CD14-positive monocyte (primary cell): Measurements from ENCODE around the gene SLC4A7. TPM values are rescaled to one million over a fixed set of nuclear protein-coding genes. Genes with fewer than 3 reads are reported as not detected.

Source experiments
- DNase-seq, 3 donors: peaks; one replicate each; pipeline ENCODE4 v3.0.0-alpha.2; 2011 to 2022
- H2AFZ ChIP-seq: 2 replicates; pipeline ENCODE4 v1.6.0; 2012; ENCODE audit warnings: mild to moderate bottlenecking, low read depth, low read length, inconsistent platforms; ENCODE audit not compliant: insufficient read depth, poor library complexity, severe bottlenecking
- H3K27ac ChIP-seq, 2 donors: 1 replicate in 1 of 2; 2 replicates in 1 of 2; pipeline ENCODE4 v1.5.1; 2012 to 2013; ENCODE audit warnings: low read length in 2 of 2, control low read depth in 1 of 2, inconsistent platforms in 1 of 2, low read depth in 1 of 2, mild to moderate bottlenecking in 1 of 2
- H3K27me3 ChIP-seq, 2 donors: one replicate each; pipeline versions ENCODE4 v1.6.0 to v1.6.1; 2011 to 2013; ENCODE audit warnings: low read length in 2 of 2; ENCODE audit not compliant: control insufficient read depth in 2 of 2, insufficient read depth in 2 of 2
- H3K36me3 ChIP-seq, 2 donors: replicated peaks in 1 of 2; 1 replicate in 1 of 2; 2 replicates in 1 of 2; pipeline versions ENCODE4 v1.5.1 to v1.6.1; 2012 to 2013; ENCODE audit warnings: low read length in 2 of 2, control low read depth in 1 of 2, inconsistent platforms in 1 of 2, mild to moderate bottlenecking in 1 of 2; ENCODE audit not compliant: insufficient read depth in 2 of 2, control insufficient read depth in 1 of 2
- H3K4me1 ChIP-seq, 2 donors: 1 replicate in 1 of 2; 2 replicates in 1 of 2; pipeline versions ENCODE4 v1.5.1 to v1.6.1; 2012 to 2013; ENCODE audit warnings: low read length in 2 of 2, control low read depth in 1 of 2, inconsistent platforms in 1 of 2, mild to moderate bottlenecking in 1 of 2, moderate library complexity in 1 of 2; ENCODE audit not compliant: insufficient read depth in 2 of 2, control insufficient read depth in 1 of 2
- H3K4me2 ChIP-seq: replicated peaks from 2 replicates; pipeline ENCODE3; 2012; ENCODE audit warnings: low read length, moderate library complexity, mild to moderate bottlenecking; ENCODE audit not compliant: poor library complexity, severe bottlenecking; ENCODE audit errors: extremely low read depth
- H3K4me3 ChIP-seq, 3 experiments: fragments of 200-600 bp in 1 of 3; sonication (generic) in 1 of 3; replicated peaks in 1 of 3; 1 replicate in 2 of 3; 2 replicates in 1 of 3; pipeline ENCODE4 v1.5.1; 2011 to 2013; ENCODE audit warnings: low read length in 3 of 3, mild to moderate bottlenecking in 3 of 3, control low read depth in 2 of 3, low read depth in 2 of 3, inconsistent platforms in 1 of 3, moderate library complexity in 1 of 3
- H3K79me2 ChIP-seq: 2 replicates; pipeline ENCODE4 v1.6.0; 2012; ENCODE audit warnings: mild to moderate bottlenecking, control low read depth, inconsistent platforms, low read length, moderate library complexity; ENCODE audit not compliant: insufficient read depth
- H3K9ac ChIP-seq: 2 replicates; pipeline ENCODE4 v1.6.0; 2017; ENCODE audit warnings: low read length, mild to moderate bottlenecking; ENCODE audit not compliant: insufficient read depth, poor library complexity, severe bottlenecking
- H3K9me3 ChIP-seq, 2 donors: replicated peaks in 1 of 2; 1 replicate in 1 of 2; 2 replicates in 1 of 2; pipeline versions ENCODE4 v1.5.1 to v1.6.1; 2012 to 2013; ENCODE audit warnings: low read length in 2 of 2, control low read depth in 1 of 2; ENCODE audit not compliant: control insufficient read depth in 1 of 2, insufficient read depth in 1 of 2
- H4K20me1 ChIP-seq: 2 replicates; pipeline ENCODE4 v1.6.0; 2012; ENCODE audit warnings: mild to moderate bottlenecking, low read length, control low read depth, moderate library complexity; ENCODE audit not compliant: insufficient read depth
- H3K27ac Mint-ChIP-seq, 7 donors: one replicate each; pipeline ENCODE4 v1.8.0; 2020; ENCODE audit warnings: mild to moderate bottlenecking in 7 of 7, mixed read lengths in 7 of 7, moderate library complexity in 6 of 7, inconsistent platforms in 2 of 7
- H3K27me3 Mint-ChIP-seq, 3 donors: one replicate each; pipeline ENCODE4 v1.8.0; 2021 to 2022; ENCODE audit warnings: low read depth in 3 of 3, mild to moderate bottlenecking in 3 of 3, mixed read lengths in 3 of 3, moderate library complexity in 3 of 3, inconsistent platforms in 1 of 3
- H3K36me3 Mint-ChIP-seq, 2 donors: one replicate each; pipeline ENCODE4 v1.8.0; 2020; ENCODE audit warnings: mixed read lengths in 2 of 2, inconsistent platforms in 1 of 2, mild to moderate bottlenecking in 1 of 2
- H3K4me1 Mint-ChIP-seq: one replicate; pipeline ENCODE4 v1.8.0; 2020; ENCODE audit warnings: mild to moderate bottlenecking, mixed read lengths
- H3K4me3 Mint-ChIP-seq, 2 donors: one replicate each; pipeline ENCODE4 v1.8.0; 2020; ENCODE audit warnings: mild to moderate bottlenecking in 2 of 2, mixed read lengths in 2 of 2, moderate library complexity in 1 of 2
- H3K9me3 Mint-ChIP-seq, 7 donors: one replicate each; pipeline ENCODE4 v1.8.0; 2020 to 2022; ENCODE audit warnings: mixed read lengths in 7 of 7, mild to moderate bottlenecking in 6 of 7, moderate library complexity in 6 of 7, inconsistent platforms in 2 of 7
- CTCF ChIP-seq: fragments of 200-600 bp; IDR thresholded peaks from one replicate; pipeline ENCODE4 v1.8.0; 2022; ENCODE audit warnings: antibody characterized with exemption, mild to moderate bottlenecking
- WGBS: methylation state at CpG from one replicate; pipeline ENCODE4 v1.1.5; 2013; ENCODE audit warnings: missing lambda C conversion rate; ENCODE audit not compliant: insufficient coverage; 5-methylcytosine and 5-hydroxymethylcytosine counted together
- intact Hi-C, 2 donors: fragments of 100-400 bp; cut with micrococcal nuclease; formaldehyde crosslinking; loops; one replicate each; pipeline versions ENCODE4 v1.15.0 to v1.15.1; 2023
- polyA plus RNA-seq, 3 donors: library from polyadenylated mRNA; depleted of rRNA in 1 of 3; unstranded in 2 of 3; stranded (reverse) in 1 of 3; fragments of 300-500 nt in 2 of 3; fragments of >200 nt in 1 of 3; fragmentation: Illumina TruSeq in 2 of 3; gene quantifications; 1 replicate in 2 of 3; 2 replicates in 1 of 3; pipeline ENCODE4 v1.2.3, GENCODE V29; 2012 to 2021

The SLC4A7 gene
- polyA plus RNA-seq, 3 donors = 5.4 to 7.6 (median 5.5) TPM

DNA sequence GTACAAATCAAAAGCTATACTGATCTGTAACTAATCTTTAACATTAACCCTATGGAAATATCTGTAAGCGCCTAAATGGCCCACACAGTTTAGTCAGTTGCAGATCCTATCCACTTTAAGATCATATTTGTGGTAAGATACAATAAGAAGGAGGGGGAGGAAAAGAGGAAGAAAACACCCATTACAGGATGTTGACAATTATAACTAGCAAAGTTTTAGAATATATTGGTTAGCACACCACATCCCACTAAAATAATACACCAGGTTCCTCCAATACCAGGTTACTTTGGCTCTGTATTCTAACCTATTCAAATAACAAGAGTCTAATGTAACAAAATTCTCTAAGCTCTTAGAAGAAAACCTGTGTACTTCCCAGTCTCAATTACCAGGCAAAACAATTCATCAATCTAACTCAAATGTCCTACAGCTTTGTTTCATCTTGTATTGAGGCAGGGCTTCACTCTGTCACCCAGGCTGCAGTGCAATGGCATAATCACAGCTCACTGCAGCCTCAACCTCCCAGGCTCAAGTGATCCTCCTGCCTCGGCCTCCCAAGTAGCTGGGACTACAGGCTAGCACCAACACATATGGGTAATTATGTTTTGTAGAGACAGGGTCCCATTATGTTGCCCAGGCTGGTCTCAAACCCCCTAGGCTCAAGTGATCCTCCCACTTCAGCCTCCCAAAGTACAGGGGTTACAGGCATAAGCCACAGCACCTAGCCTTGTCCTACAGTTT lies 4.2 kb downstream of the SLC4A7 start:
- H3K27ac ChIP-seq = no peak overlapping the region
- H3K9ac ChIP-seq = no peak overlapping the region
- Mint-ChIP-seq H3K27me3 (no peaks in the 10 kb centered on the region), H3K9me3 (peaks cover 5 to 11% (median 7%) of the 10 kb centered on the region in 7 donors), H3K27ac (peak overlapping the region in 2 of 7 donors; percentile 15 to 70), H3K4me1 (peaks cover 30% of the 10 kb centered on the region), H3K36me3 (peaks cover 15 to 19% of the 10 kb centered on the region in 2 donors), H3K4me3 (no peak overlapping the region)
- no peak overlapping the region for H3K4me3 ChIP-seq
- no peaks in the 10 kb centered on the region for H3K27me3 ChIP-seq
- DNase-seq = peak in 1 of 3 donors; percentile 12
- TF ChIP-seq CTCF = no peak
- H3K4me2 ChIP-seq = no peak overlapping the region
- peaks cover 0 to 4% of the 10 kb centered on the region in 2 donors for H3K9me3 ChIP-seq
- WGBS = no CpG with 5 or more reads among the region's 2 CpGs
- H2AFZ ChIP-seq = no peak overlapping the region
- H3K36me3 ChIP-seq = peaks cover 0 to 5% of the 10 kb centered on the region in 2 donors
- peaks cover 24% of the 10 kb centered on the region for H4K20me1 ChIP-seq
- intact Hi-C loops = loop anchor here (5.0 to 10.0 kb wide), 5 partner anchors 52 to 867 kb away; partner anchors contain the start of genes NEK10 (in 2 of the 2), AZI2 (in 1 of the 2) and ZCWPW2 (in 1 of the 2)
- peaks cover 91% of the 10 kb centered on the region for H3K79me2 ChIP-seq
- peaks cover 19 to 22% of the 10 kb centered on the region in 2 donors for H3K4me1 ChIP-seq

DNA sequence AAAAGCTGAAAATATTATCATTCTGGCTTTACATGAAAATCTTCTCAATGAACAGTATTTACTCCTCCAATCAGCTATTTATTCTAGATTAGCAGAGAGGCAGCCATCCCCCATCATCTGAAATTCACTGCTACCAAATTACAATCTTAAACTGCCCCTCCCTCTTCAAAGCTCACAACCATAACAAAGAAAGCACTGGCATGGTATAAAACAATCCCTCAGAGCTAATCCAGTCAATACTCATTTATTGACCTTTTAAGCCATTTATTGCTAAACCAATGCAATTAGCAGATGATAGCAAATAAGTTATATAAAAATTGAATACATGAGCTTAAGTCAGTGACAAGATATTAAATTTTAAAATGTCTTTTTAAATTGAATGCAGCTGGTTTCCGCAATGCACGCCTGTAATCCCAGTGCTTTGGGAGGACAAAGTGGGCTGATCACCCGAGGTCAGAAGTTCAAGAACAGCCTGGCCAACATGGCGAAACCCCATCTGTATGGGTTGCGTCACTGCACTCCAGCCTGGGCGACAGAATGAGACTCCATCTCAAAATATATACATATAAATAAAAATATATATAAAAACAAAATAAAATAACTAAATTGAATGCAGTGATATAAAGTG lies 12.1 kb downstream of the SLC4A7 start:
- H3K36me3 ChIP-seq = peaks cover 0 to 5% of the 10 kb centered on the region in 2 donors
- no peaks in the 10 kb centered on the region for H3K27me3 ChIP-seq
- Mint-ChIP-seq H3K27me3 (no peaks in the 10 kb centered on the region), H3K36me3 (peaks cover 12 to 21% of the 10 kb centered on the region in 2 donors), H3K27ac (no peak overlapping the region), H3K9me3 (peaks cover 5 to 9% (median 5%) of the 10 kb centered on the region in 7 donors), H3K4me3 (no peak overlapping the region), H3K4me1 (peaks cover 19% of the 10 kb centered on the region)
- peaks cover 0 to 4% of the 10 kb centered on the region in 2 donors for H3K9me3 ChIP-seq
- peaks cover 0 to 7% of the 10 kb centered on the region in 2 donors for H3K4me1 ChIP-seq
- no peak for DNase-seq
- WGBS = 65% methylated on average over 3 of the region's 6 CpGs
- no peak overlapping the region for H3K27ac ChIP-seq
- TF ChIP-seq CTCF = no peak
- H3K4me2 ChIP-seq = no peak overlapping the region
- no peak overlapping the region for H3K4me3 ChIP-seq
- H3K79me2 ChIP-seq = peaks cover 92% of the 10 kb centered on the region
- intact Hi-C loops = no loop called here
- no peak overlapping the region for H3K9ac ChIP-seq
- no peak overlapping the region for H2AFZ ChIP-seq
- peaks cover 18% of the 10 kb centered on the region for H4K20me1 ChIP-seq
